Stimulated activated CD4-positive, alpha-beta T cell treated with anti-CD3 and anti-CD28 coated beads, Interleukin-12 subunit alpha, Interleukin-12 subunit beta, amount 100 ng/mL, for 4 hours (primary cell): ENCODE results near the gene PCDH10.
"Not testable (repeated sequence)": the region's sequence is repeated elsewhere in the genome, so short reads cannot be mapped to it uniquely, and the experiment has no call there.

ENCODE experiments used
- DNase-seq: peaks from one replicate; pipeline ENCODE4 v3.0.0-alpha.2; 2020

The PCDH10 gene

DNA sequence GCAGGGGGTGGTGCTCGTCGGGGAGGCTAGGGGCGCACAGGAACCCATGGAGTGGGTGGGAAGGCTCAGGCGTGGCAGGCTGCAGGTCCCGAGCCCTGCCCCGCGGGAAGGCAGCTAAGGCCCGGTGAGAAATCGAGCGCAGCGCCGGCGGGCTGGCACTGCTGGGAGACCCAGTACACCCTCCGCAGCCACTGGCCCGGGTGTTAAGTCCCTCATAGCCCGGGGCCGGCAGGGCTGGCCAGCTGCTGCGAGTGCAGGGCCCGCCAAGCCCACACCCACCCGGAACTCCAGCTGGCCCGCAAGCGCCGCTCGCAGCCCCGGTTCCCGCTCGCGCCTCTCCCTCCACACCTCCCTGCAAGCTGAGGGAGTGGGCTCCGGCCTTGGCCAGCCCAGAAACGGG lies 91.4 kb downstream of the PCDH10 start:
- DNase-seq: not testable (repeated sequence)
